ENCODE results near the gene IVD. TPM values are rescaled to one million over a fixed set of nuclear protein-coding genes. Genes with fewer than 3 reads are reported as not detected.
A peak's percentile ranks its signal among the peaks of the same experiment; 100 is the strongest.

IVD gene
- total RNA-seq, 1 donor from 2014 or later, result 44.3 TPM

DNA sequence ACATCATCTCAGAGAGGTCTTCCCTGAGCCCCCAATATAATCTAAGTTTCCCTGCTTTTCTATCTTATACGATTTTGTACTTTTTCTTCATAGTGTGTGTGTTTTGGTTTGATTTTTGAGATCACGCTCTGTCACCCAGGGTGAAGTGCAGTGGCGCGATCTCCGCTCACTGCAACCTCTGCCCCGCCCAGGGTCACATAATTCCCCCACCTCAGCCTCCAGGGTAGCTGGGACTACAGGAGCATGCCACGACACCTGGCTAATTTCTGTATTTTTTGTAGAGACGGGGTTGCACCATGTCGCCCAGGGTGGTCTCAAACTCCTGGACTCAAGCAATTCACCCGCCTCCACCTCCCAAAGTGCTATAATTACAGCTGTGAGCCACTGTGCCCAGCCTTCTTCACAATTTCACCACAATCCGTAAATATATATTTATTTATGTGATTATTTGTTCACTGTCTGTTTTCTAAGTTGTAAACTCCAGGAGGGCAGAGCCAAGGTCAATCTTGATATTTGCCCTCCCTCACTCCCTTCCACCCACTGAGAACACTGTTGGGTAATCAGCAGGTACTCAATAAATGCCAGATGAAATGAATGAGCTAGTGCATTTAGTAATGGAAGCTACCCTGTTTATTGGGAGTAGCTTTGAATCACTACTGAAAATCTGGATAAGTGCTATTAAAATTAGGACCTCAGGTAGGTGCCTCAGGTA is 23.6 kb upstream of the IVD start:
- Mint-ChIP-seq H3K27me3 (ENCODE audit: unreplicated experiment) (peaks cover 7% of the 10 kb centered on the region), H3K4me1 (ENCODE audit: low read depth, unreplicated experiment) (peaks cover 14% of the 10 kb centered on the region)
- no peak for DNase-seq

DNA sequence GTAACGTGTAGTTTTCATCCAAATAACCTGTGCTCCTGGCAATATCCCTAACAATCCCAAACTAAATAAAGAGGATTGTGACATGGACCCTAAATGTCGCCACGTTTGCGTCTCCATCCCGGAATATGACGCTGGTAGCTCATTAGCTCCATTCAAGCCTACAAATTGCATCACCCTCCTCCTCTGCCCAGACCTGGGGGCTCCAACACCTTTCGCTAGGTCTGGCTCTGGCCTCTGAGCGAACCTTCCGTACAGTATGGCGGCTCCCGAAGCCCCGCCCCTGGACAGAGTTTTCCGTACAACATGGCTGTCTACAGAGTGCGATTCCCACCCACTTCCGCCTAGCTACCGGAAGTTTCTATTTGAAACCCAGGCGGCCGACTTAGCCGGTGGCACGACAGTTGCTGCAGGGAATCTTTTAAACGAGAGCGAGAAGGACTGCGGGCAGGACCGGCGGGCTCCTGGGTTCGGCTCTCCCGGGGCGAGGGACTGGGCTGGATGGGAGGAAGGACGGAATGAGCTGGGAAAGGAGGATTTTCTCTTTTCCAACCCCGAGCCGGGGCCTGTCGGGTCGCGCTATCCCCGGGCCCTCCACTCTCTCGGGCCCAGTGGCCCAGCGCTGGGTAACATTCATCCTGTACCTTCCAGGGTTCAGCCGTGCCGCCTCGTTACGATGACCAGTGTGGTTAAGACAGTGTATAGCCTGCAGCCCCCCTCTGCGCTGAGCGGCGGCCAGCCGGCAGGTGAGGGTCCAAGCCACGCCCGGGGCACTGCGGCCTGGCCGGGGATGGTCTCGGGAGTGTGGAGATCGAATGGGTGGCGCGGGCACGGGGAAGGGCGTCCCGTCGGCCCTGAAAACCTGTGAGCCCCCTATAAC is 22.8 kb upstream of the IVD start, which contains the start of gene KNSTRN:
Gene KNSTRN (plus strand): TSS at position 142 of the 877 bp plus-strand sequence. CDS start 115 bp downstream, at position 257.
- H3K27ac Mint-ChIP-seq (ENCODE audit: unreplicated experiment), result peak within 1 kb of the TSS; percentile 90
- TF ChIP-seq, protein P1, sequence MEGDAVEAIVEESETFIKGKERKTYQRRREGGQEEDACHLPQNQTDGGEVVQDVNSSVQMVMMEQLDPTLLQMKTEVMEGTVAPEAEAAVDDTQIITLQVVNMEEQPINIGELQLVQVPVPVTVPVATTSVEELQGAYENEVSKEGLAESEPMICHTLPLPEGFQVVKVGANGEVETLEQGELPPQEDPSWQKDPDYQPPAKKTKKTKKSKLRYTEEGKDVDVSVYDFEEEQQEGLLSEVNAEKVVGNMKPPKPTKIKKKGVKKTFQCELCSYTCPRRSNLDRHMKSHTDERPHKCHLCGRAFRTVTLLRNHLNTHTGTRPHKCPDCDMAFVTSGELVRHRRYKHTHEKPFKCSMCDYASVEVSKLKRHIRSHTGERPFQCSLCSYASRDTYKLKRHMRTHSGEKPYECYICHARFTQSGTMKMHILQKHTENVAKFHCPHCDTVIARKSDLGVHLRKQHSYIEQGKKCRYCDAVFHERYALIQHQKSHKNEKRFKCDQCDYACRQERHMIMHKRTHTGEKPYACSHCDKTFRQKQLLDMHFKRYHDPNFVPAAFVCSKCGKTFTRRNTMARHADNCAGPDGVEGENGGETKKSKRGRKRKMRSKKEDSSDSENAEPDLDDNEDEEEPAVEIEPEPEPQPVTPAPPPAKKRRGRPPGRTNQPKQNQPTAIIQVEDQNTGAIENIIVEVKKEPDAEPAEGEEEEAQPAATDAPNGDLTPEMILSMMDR (IDR thresholded peaks at IDR 0.05; ENCODE audit: partially characterized antibody, unreplicated experiment), result no peak
- peak; percentile 90 for DNase-seq
- peaks cover 3% of the 10 kb centered on the region for H3K9me3 Mint-ChIP-seq (ENCODE audit: unreplicated experiment)
- peak within 1 kb of the TSS; percentile 90 for H3K4me3 Mint-ChIP-seq (ENCODE audit: unreplicated experiment)
- no peaks in the 10 kb centered on the region for H3K36me3 Mint-ChIP-seq (ENCODE audit: unreplicated experiment)
- peaks cover 7% of the 10 kb centered on the region for H3K27me3 Mint-ChIP-seq (ENCODE audit: unreplicated experiment)
- H3K4me1 Mint-ChIP-seq (ENCODE audit: low read depth, unreplicated experiment), result peaks cover 14% of the 10 kb centered on the region

More for the DNA sequence above, 23.6 kb upstream of the IVD start:
- TF ChIP-seq, protein P1 (IDR thresholded peaks at IDR 0.05; ENCODE audit: partially characterized antibody, unreplicated experiment), result no peak
- H3K9me3 Mint-ChIP-seq (ENCODE audit: unreplicated experiment), result peaks cover 3% of the 10 kb centered on the region
- H3K36me3 Mint-ChIP-seq (ENCODE audit: unreplicated experiment), result no peaks in the 10 kb centered on the region
- H3K27ac Mint-ChIP-seq (ENCODE audit: unreplicated experiment), result no peak overlapping the region
- H3K4me3 Mint-ChIP-seq (ENCODE audit: unreplicated experiment), result peak overlapping the region; percentile 90

- Mint-ChIP-seq H3K36me3 (ENCODE audit: unreplicated experiment) (no peaks in the 10 kb centered on the region), H3K4me3 (ENCODE audit: unreplicated experiment) (no peak overlapping the region)
- no peak for DNase-seq
Measured at GRCh38 chr15:40386480-40386879, 19.1 kb upstream of the IVD start.

DNA sequence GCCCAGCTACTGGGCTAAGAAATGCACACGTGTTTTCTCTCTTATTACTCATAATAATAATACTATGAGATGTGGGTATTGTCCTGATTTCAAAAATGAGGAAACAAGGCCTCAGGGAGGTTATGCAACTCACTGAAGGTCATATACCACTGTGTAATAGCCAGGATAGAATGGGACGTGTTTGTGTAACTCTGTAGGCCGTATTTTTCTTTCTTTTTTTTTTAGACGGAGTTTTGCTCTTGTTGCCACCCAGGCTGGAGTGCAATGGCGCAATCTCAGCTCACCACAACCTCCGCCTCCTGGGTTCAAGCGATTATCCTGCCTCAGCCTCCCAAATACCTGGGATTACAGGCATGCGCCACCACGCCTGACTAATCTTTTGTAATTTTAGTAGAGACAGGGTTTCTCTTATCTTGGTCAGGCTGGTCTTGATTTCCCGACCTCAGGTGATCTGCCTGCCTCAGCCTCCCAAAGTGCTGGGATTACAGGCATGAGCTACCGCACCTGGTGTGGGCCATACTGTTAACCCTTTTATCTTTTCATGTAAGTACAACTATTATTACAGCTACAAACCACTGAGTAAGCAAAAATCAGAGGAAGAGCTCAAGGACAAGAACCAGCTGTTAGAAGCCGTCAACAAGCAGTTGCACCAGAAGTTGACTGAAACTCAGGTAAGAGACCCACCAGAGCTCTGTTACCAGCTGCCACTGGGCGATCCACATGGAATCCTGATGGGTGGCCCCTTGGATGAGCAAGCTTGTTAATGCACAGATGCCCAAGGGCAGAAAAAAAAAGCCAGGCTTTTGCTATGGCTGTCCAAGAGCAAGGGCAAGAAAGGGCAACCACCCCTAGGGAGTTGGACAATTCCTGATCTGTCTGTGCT is 16.4 kb upstream of the IVD start:
- DNase-seq, result no peak
- H3K4me3 Mint-ChIP-seq (ENCODE audit: unreplicated experiment), result no peak overlapping the region
- peaks cover 4% of the 10 kb centered on the region for H3K36me3 Mint-ChIP-seq (ENCODE audit: unreplicated experiment)
- TF ChIP-seq, protein P1 (IDR thresholded peaks at IDR 0.05; ENCODE audit: partially characterized antibody, unreplicated experiment), result no peak
- H3K4me1 Mint-ChIP-seq (ENCODE audit: low read depth, unreplicated experiment), result peaks cover 5% of the 10 kb centered on the region
- H3K27me3 Mint-ChIP-seq (ENCODE audit: unreplicated experiment), result peaks cover 7% of the 10 kb centered on the region
- H3K9me3 Mint-ChIP-seq (ENCODE audit: unreplicated experiment), result no peaks in the 10 kb centered on the region
- H3K27ac Mint-ChIP-seq (ENCODE audit: unreplicated experiment), result no peak overlapping the region

More at GRCh38 chr15:40386480-40386879, 19.1 kb upstream of the IVD start:
- TF ChIP-seq, protein P1 (IDR thresholded peaks at IDR 0.05; ENCODE audit: partially characterized antibody, unreplicated experiment), result no peak
- Mint-ChIP-seq H3K9me3 (ENCODE audit: unreplicated experiment) (peaks cover 3% of the 10 kb centered on the region), H3K27ac (ENCODE audit: unreplicated experiment) (no peak overlapping the region), H3K4me1 (ENCODE audit: low read depth, unreplicated experiment) (peaks cover 14% of the 10 kb centered on the region), H3K27me3 (ENCODE audit: unreplicated experiment) (peaks cover 9% of the 10 kb centered on the region)
